SU-DHL-6 (cell line): ENCODE data around the gene SLCO4A1.

ENCODE experiments used
- EZH2phosphoT487 ChIP-seq: fragments of 200-600 bp; sonication (generic), shearing (Covaris generic); conservative IDR thresholded peaks from 2 replicates; pipeline ENCODE4 v1.6.1; 2018; ENCODE audit warnings: mild to moderate bottlenecking, antibody characterized with exemption, low read length, moderate library complexity, mixed read lengths
- TF ChIP-seq, protein P1 (sequence below): fragments of 200-600 bp; sonication (generic); IDR thresholded peaks from one replicate; pipeline ENCODE4 v1.5.1; 2017; ENCODE audit warnings: antibody characterized with exemption, mild to moderate bottlenecking, low read length, moderate library complexity; ENCODE audit not compliant: insufficient read depth, poor library complexity, severe bottlenecking

DNA sequence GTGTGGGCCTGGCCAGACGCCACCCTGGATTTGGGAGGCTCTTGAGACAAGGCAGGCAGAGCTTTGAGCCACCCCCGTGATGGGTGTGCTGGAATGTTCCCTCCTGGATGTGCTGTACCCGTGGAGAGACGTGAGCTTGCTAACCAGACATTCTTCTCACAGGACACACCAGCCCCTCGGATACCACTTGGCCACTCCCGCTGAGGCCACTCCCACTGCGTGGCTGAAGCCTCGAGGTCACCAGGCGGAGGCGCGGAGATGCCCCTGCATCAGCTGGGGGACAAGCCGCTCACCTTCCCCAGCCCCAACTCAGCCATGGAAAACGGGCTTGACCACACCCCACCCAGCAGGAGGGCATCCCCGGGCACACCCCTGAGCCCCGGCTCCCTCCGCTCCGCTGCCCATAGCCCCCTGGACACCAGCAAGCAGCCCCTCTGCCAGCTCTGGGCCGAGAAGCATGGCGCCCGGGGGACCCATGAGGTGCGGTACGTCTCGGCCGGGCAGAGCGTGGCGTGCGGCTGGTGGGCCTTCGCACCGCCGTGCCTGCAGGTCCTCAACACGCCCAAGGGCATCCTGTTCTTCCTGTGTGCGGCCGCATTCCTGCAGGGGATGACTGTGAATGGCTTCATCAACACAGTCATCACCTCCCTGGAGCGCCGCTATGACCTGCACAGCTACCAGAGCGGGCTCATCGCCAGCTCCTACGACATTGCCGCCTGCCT is 14.1 kb downstream of the SLCO4A1 start:
- TF ChIP-seq EZH2phosphoT487 = no peak
- TF ChIP-seq, protein P1, sequence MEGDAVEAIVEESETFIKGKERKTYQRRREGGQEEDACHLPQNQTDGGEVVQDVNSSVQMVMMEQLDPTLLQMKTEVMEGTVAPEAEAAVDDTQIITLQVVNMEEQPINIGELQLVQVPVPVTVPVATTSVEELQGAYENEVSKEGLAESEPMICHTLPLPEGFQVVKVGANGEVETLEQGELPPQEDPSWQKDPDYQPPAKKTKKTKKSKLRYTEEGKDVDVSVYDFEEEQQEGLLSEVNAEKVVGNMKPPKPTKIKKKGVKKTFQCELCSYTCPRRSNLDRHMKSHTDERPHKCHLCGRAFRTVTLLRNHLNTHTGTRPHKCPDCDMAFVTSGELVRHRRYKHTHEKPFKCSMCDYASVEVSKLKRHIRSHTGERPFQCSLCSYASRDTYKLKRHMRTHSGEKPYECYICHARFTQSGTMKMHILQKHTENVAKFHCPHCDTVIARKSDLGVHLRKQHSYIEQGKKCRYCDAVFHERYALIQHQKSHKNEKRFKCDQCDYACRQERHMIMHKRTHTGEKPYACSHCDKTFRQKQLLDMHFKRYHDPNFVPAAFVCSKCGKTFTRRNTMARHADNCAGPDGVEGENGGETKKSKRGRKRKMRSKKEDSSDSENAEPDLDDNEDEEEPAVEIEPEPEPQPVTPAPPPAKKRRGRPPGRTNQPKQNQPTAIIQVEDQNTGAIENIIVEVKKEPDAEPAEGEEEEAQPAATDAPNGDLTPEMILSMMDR = no peak
